ENCODE measurements around the gene TRIP12.
A peak's percentile ranks its signal among the peaks of the same experiment; 100 is the strongest.
"Not testable (repeated sequence)": the region's sequence is repeated elsewhere in the genome, so short reads cannot be mapped to it uniquely, and the experiment has no call there.

TRIP12 gene

GRCh38 chr2:229731916-229732315 lies 189.9 kb downstream of the TRIP12 start:
- CTCF ChIA-PET, result interaction anchor here (0.6 kb wide), 1 partner anchor 478 kb away, joined by 4 read pairs; no protein-coding TSS in a partner anchor
- DNase-seq (ENCODE audit: low spot score), result no peak
- no peak overlapping the region for H3K27ac ChIP-seq
- POLR2A ChIA-PET (ENCODE audit: low non-redundant PET), result no interaction called here
- no peak for TF ChIP-seq CTCF (conservative IDR thresholded peaks at IDR 0.05; ENCODE audit: low read depth)

GRCh38 chr2:229731363-229731762 lies 190.4 kb downstream of the TRIP12 start:
- ChIA-PET POLR2A (ENCODE audit: low non-redundant PET) (no interaction called here), CTCF (interaction anchor here (0.6 kb wide), 1 partner anchor 477 kb away, joined by 4 read pairs; no protein-coding TSS in a partner anchor)
- DNase-seq (ENCODE audit: low spot score), result no peak
- H3K27ac ChIP-seq, result no peak overlapping the region
- no peak for TF ChIP-seq CTCF (conservative IDR thresholded peaks at IDR 0.05; ENCODE audit: low read depth)

GRCh38 chr2:229728370-229728769 lies 193.4 kb downstream of the TRIP12 start:
- TF ChIP-seq CTCF (conservative IDR thresholded peaks at IDR 0.05; ENCODE audit: low read depth), result no peak
- CTCF ChIA-PET, result no interaction called here
- POLR2A ChIA-PET (ENCODE audit: low non-redundant PET), result no interaction called here
- H3K27ac ChIP-seq, result no peak overlapping the region
- no peak for DNase-seq (ENCODE audit: low spot score)

- POLR2A ChIA-PET (ENCODE audit: low non-redundant PET), result no interaction called here
- DNase-seq (ENCODE audit: low spot score), result no peak
- H3K27ac ChIP-seq, result no peak overlapping the region
- no peak for TF ChIP-seq CTCF (conservative IDR thresholded peaks at IDR 0.05; ENCODE audit: low read depth)
- CTCF ChIA-PET, result interaction anchor here (0.5 to 0.6 kb wide), 2 partner anchors 10 to 620 kb away, joined by 4 to 5 read pairs; no protein-coding TSS in a partner anchor
Measured at GRCh38 chr2:229726643-229727042, 195.2 kb downstream of the TRIP12 start.

- no peak for TF ChIP-seq CTCF (conservative IDR thresholded peaks at IDR 0.05; ENCODE audit: low read depth)
- ChIA-PET POLR2A (ENCODE audit: low non-redundant PET) (no interaction called here), CTCF (interaction anchor here (0.5 kb wide), 1 partner anchor 621 kb away, joined by 4 read pairs; no protein-coding TSS in a partner anchor)
- H3K27ac ChIP-seq, result no peak overlapping the region
- peak; percentile 73 for DNase-seq (ENCODE audit: low spot score)
Measured at GRCh38 chr2:229725716-229726574, 195.9 kb downstream of the TRIP12 start.

GRCh38 chr2:229723192-229723591 lies 198.6 kb downstream of the TRIP12 start:
- H3K27ac ChIP-seq; POLR2A ChIA-PET (ENCODE audit: low non-redundant PET); DNase-seq (ENCODE audit: low spot score); CTCF ChIA-PET: not testable (repeated sequence)

Data from RWPE1 (cell line).